Dendritic cell treated with granulocyte-macrophage colony-stimulating factor and Interleukin-4, amounts not matched to agents 40 ng/mL and 50 ng/mL, for 4 days (primary cell): Measurements from ENCODE around the gene HUWE1.

Source experiments
- H3K27ac Mint-ChIP-seq: one replicate; pipeline ENCODE4 v1.8.0; 2022; ENCODE audit warnings: mild to moderate bottlenecking, mixed read lengths
- H3K27me3 Mint-ChIP-seq: one replicate; pipeline ENCODE4 v1.8.0; 2022; ENCODE audit warnings: mild to moderate bottlenecking, mixed read lengths
- H3K36me3 Mint-ChIP-seq: one replicate; pipeline ENCODE4 v1.8.0; 2022; ENCODE audit warnings: low read depth, mixed read lengths
- H3K4me1 Mint-ChIP-seq: one replicate; pipeline ENCODE4 v1.8.0; 2022; ENCODE audit warnings: low read depth, mixed read lengths
- H3K4me3 Mint-ChIP-seq: one replicate; pipeline ENCODE4 v1.8.0; 2022; ENCODE audit warnings: mild to moderate bottlenecking, moderate library complexity, mixed read lengths
- H3K9me3 Mint-ChIP-seq: one replicate; pipeline ENCODE4 v1.8.0; 2022; ENCODE audit warnings: mixed read lengths
- intact Hi-C: fragments of 100-400 bp; cut with micrococcal nuclease; formaldehyde crosslinking; loops from one replicate; pipeline ENCODE4 v1.15.0; 2022

The HUWE1 gene

DNA sequence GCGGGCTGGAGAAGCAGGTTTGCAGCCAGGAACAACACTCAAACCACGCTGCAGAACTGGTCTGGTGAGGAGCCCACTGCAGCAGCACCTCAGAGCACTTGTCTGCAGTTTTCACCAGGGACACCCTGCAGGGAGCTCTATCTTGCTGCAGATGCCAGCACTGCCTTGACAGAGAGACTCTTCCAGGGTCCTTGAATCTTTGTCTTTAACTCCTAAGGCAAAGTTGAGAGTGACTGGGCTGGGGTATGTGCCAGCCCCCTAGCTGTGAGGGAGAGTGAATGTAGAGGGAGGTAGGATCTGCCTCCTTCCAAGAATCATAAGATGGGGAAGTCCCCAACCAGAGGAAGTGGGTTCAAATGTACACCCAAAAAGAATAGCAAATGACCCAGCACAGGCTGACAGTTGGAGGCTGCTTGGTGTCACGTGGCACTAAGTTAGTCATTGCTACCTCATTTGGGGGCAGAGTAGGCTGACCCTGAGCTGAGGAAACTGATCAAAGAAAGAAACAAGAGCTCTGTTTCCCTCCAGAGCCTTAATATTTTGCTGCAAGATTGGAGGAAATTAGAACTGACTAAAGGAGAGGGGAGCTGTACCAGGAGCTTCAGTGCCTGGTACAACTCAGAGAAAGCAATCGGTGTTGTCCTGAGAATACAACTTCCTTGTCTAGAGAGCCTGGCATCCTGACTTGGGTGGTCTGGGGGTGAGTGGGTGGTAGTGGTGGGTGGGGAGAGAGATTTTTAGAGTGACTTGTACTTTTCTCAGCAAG, 28.2 kb upstream of the HUWE1 start:
- H3K36me3 Mint-ChIP-seq = no peaks in the 10 kb centered on the region
- H3K4me3 Mint-ChIP-seq = no peak overlapping the region
- H3K27me3 Mint-ChIP-seq = no peaks in the 10 kb centered on the region
- H3K9me3 Mint-ChIP-seq = no peaks in the 10 kb centered on the region
- H3K4me1 Mint-ChIP-seq = peaks cover 19% of the 10 kb centered on the region
- H3K27ac Mint-ChIP-seq = peak overlapping the region; percentile 41
- intact Hi-C loops = no loop called here

DNA sequence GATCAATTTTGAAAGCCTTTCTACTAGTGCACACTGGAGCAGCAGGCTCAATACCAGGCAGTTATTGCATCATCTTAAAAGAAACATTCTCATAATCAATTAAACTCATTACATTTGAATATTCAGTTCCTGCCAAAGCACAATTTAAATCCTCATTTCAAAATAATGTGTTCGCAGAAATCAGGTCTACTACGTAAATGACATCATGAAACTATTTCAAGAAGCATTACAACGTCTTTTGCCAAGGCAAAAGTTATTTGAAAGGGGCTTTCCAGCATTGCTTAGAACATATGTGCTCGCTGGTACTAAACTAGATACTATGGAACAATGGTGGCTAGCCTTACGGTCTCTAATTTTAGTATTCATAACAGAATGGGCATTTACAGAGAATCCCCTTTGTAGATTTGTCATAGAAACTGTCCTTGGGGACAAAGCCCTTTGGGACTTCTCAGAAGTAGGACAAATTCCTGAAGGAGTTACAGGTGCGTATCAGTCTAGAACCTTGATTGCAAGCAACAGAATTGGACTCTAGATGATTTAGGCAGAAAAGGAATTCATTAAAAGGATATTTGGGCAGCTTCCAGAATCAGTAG, 27.6 kb upstream of the HUWE1 start:
- intact Hi-C loops = no loop called here
- Mint-ChIP-seq H3K9me3 (no peaks in the 10 kb centered on the region), H3K27ac (no peak overlapping the region), H3K27me3 (no peaks in the 10 kb centered on the region), H3K36me3 (no peaks in the 10 kb centered on the region), H3K4me1 (peaks cover 19% of the 10 kb centered on the region), H3K4me3 (no peak overlapping the region)

DNA sequence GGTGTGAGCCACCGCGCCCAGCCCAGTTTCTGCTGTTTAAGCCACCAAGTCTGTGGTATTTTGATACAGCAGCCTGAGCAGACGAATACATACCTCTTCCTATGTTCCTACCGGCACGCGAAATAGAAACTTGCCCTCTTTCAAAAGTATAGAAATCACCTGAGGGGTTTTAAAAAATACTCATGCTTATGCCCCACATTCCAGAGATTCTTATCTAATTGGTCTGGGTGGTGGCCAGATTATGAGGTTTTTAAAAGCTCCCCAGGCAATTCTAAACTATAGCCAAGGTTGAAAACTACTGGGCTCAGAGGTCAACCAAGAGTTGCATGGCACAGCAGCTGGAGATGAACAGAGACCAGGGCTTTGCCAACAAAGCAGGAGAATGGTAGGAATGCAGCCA, 24.9 kb upstream of the HUWE1 start:
- H3K4me3 Mint-ChIP-seq = no peak overlapping the region

DNA sequence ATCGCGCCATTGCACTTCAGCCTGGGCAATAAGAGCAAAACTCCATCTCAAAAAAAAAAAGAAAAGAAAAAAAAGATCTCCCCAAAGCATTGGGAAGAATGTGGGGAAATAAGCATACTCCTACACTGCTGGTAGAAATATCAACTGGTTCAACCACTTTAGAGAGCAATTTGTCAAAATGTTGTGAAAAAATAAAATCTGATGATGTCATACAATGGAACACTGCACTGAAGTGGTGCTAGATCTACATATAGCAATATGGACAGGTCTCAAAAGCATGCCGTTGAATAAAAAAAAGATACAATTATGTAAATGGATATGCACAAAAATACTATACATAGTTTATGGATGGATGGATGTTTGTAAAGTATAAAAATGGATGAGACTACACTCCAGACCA, 18.3 kb upstream of the HUWE1 start:
- no peaks in the 10 kb centered on the region for H3K4me1 Mint-ChIP-seq
- H3K27ac Mint-ChIP-seq = no peak overlapping the region
- no peaks in the 10 kb centered on the region for H3K36me3 Mint-ChIP-seq
- intact Hi-C loops = no loop called here
- no peak overlapping the region for H3K4me3 Mint-ChIP-seq
- no peaks in the 10 kb centered on the region for H3K9me3 Mint-ChIP-seq
- H3K27me3 Mint-ChIP-seq = no peaks in the 10 kb centered on the region

More for the DNA sequence above, 24.9 kb upstream of the HUWE1 start:
- Mint-ChIP-seq H3K36me3 (no peaks in the 10 kb centered on the region), H3K9me3 (no peaks in the 10 kb centered on the region), H3K27me3 (no peaks in the 10 kb centered on the region), H3K27ac (no peak overlapping the region), H3K4me1 (peaks cover 15% of the 10 kb centered on the region)
- intact Hi-C loops = no loop called here

DNA sequence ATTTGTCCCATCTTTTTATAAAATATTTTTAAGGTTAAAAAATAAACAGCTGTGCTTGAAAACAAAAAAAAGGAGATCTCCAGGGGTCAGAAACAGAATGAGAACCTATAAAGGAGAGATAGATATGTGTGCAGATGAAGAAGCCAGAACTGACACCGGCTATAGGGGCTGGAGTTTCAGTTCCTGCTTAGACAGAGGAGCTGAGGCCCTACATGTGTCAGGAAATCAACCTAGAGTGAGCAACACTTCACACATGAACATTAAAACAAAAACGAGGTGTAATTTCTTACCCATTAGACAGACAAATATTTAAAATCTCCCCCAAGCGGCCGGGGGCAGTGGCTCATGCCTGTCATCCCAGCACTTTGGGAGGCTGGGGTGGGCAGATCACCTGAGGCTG, 17.8 kb upstream of the HUWE1 start:
- H3K36me3 Mint-ChIP-seq = no peaks in the 10 kb centered on the region
- no peaks in the 10 kb centered on the region for H3K4me1 Mint-ChIP-seq
- H3K27ac Mint-ChIP-seq = no peak overlapping the region
- H3K27me3 Mint-ChIP-seq = no peaks in the 10 kb centered on the region
- intact Hi-C loops = no loop called here
- H3K4me3 Mint-ChIP-seq = no peak overlapping the region
- H3K9me3 Mint-ChIP-seq = no peaks in the 10 kb centered on the region

DNA sequence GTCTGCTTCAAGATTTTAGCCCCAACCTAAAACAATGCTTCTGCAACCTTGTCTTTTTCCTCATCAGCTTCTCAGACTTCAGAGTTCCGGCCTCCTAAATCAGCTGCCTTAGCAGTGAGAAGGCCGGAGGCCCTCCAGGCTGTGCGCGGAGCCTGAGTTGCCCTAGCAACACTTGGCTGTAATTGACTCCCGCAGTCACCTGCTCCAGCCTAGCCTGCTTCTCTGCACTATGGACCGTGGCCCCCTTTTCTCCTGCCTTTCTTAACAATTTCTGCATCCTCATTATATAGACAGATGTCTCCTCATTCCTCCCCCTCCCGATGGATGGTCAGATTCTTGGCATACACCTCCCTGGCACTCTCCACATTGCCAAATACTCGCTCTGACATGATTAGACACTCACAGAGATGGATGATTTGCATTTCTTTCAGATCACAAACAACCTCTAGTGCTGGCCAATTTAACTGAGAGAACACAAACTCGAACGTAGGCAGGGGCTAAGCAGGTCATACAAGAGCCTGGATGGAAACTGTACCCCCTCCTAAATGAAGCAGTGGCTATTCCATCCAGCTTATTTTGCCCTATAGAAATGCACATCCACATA, 9.5 kb upstream of the HUWE1 start:
- Mint-ChIP-seq H3K27me3 (no peaks in the 10 kb centered on the region), H3K27ac (no peak overlapping the region), H3K9me3 (no peaks in the 10 kb centered on the region), H3K4me3 (no peak overlapping the region), H3K4me1 (no peaks in the 10 kb centered on the region), H3K36me3 (no peaks in the 10 kb centered on the region)
- intact Hi-C loops = no loop called here

DNA sequence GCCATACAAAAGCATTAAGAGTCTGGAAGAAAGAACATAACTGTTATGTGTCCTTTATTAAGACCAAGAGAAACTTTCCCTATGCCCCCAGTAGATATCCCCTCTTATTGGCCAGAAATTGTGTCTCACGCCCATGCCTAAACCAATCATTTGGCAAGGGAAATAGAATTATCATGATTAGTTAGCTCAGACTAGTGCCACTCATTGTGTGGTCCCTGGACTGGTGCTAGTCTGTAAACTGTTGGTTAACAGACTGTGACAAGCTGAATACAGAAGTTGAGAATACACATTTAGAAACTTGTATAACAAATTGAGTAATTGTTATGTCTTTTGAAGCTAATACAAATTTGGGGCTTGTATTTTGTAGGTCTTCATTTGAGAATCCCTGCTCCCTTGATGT, 8.1 kb upstream of the HUWE1 start:
- Mint-ChIP-seq H3K4me1 (no peaks in the 10 kb centered on the region), H3K36me3 (no peaks in the 10 kb centered on the region), H3K4me3 (no peak overlapping the region), H3K27ac (no peak overlapping the region), H3K9me3 (no peaks in the 10 kb centered on the region), H3K27me3 (no peaks in the 10 kb centered on the region)
- intact Hi-C loops = no loop called here

DNA sequence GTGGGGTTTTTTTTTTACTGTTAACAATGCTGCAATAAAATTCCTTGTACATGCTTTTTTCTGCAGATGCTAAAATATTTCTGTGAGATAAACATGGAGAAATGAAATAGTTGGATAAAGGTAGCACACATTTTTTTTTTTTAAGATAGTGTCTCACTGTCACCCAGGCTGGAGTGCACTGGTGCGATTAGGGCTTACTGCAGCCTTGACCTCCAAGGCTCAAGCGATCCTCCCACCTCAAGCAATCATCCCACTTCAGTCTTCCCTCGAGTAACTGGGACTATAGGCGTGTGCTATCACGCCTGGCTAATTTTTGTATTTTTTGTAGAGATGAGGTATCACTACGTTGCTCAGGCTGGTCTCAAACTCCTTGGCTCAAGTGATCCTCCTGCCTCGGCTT, 1.8 kb upstream of the HUWE1 start:
- H3K4me3 Mint-ChIP-seq = no peak overlapping the region
- no peaks in the 10 kb centered on the region for H3K4me1 Mint-ChIP-seq
- H3K27ac Mint-ChIP-seq = no peak overlapping the region
- intact Hi-C loops = loop anchor here (10.0 kb wide), 1 partner anchor 1317 kb away; the partner anchor contains the start of gene APEX2
- H3K36me3 Mint-ChIP-seq = peaks cover 18% of the 10 kb centered on the region
- no peaks in the 10 kb centered on the region for H3K9me3 Mint-ChIP-seq
- H3K27me3 Mint-ChIP-seq = peaks cover 3% of the 10 kb centered on the region

DNA sequence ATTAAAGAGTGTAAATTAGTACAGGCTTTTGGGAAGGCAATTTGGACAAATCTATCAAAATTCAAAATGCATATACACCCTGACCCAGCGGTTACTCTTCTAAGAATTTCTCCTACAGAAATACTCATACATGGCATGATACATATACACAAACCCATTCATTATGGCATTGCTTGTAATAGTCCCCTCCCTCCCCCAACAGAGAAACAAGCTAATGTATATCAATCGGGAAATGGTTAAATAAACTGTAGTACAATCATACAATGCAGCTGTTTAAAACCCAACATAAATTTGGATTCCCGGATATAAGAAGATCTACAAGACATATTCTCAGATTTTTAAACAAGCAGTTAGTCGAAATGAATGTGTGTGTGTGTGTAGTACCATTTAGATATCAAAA, 808 bp downstream of the HUWE1 start:
- intact Hi-C loops = loop anchor here (10.0 kb wide), 1 partner anchor 1319 kb away; the partner anchor contains the start of gene APEX2
- H3K36me3 Mint-ChIP-seq = peaks cover 40% of the 10 kb centered on the region
- H3K4me3 Mint-ChIP-seq = peak overlapping the region; percentile 93
- peak overlapping the region; percentile 89 for H3K27ac Mint-ChIP-seq
- peaks cover 3% of the 10 kb centered on the region for H3K27me3 Mint-ChIP-seq
- H3K4me1 Mint-ChIP-seq = peaks cover 11% of the 10 kb centered on the region
- H3K9me3 Mint-ChIP-seq = no peaks in the 10 kb centered on the region

DNA sequence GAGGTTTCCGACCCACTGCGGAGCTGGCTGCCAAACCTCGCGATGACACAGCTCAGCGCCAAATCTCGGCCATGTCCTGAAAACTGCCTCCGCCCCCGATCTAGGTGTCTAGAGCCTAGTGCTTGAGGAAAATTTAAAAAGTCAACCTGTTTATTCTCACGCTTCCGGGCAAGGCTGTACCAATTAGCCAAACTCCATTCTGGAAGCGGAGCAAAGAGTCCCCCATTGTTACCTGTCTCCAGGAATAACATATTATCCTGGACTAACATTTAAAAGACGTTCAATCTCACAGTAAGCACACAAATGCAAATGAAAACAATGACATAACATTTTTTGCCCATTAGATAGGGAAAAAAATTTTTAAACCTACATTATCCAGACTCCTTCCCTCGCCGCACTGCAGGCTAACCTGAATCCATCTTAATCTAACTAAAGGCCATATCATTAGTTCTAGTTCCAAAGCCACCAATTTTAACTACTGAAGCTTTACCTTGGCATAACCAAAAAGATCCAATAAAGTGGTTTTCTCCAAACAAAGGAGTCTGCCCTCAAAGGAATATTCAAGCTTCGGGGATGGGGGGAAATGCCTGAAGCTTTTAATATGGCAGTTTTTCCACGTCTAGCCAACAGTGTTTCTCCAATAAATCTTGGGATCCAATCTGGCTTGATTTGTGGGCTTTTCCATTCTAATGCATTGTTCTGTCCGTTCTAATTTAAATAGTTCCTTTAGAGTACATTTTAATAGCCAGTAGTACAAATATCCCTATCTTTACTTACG, 1.9 kb downstream of the HUWE1 start:
- peak overlapping the region; percentile 95 for H3K27ac Mint-ChIP-seq
- H3K4me1 Mint-ChIP-seq = peaks cover 11% of the 10 kb centered on the region
- peaks cover 46% of the 10 kb centered on the region for H3K36me3 Mint-ChIP-seq
- intact Hi-C loops = loop anchor here (10.0 kb wide), 1 partner anchor 1320 kb away; the partner anchor contains the start of gene APEX2
- peak overlapping the region; percentile 80 for H3K4me3 Mint-ChIP-seq
- H3K9me3 Mint-ChIP-seq = no peaks in the 10 kb centered on the region
- peaks cover 3% of the 10 kb centered on the region for H3K27me3 Mint-ChIP-seq

DNA sequence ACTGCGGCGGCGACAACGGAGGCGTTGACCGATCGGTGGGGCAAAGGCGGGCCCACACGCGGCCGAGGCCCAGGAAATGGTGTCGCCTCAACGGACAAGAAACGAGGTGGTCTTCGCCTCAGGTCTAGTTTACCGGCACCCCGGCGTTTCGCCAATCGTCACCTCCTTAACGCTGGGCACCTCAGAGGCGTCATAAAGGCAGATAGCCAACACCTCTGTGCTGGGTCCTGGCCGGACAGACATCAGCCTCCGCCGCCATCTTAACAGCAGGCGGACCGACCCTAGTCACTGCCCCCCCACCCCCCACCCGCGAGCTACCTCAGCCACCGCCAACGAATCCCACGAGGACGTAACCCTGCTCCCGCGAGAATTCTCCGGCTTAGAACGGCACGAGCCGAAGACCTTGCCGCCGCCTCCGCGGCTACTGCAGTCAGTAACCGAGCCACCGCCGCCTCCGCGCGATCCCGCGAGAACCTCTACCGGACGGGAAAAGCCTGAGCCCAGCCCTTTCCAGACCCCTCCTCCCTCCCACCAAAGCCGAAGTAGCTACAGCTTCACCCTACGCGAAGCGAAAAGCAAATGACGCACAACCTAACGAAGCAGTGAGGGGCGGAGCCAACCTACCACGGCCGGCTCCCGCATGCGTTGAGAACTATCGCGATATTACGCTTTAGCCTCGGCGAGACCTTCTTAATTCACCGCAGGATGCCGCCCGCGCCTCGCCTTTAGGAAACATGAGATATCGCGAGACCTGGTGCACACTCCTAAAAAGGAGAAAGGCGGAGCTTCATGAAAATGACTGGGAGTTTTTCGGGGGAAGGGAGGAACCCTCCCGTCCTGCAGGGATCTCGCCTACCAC, 2.7 kb downstream of the HUWE1 start:
- peaks cover 54% of the 10 kb centered on the region for H3K36me3 Mint-ChIP-seq
- peaks cover 11% of the 10 kb centered on the region for H3K4me1 Mint-ChIP-seq
- H3K9me3 Mint-ChIP-seq = no peaks in the 10 kb centered on the region
- H3K27me3 Mint-ChIP-seq = no peaks in the 10 kb centered on the region
- H3K4me3 Mint-ChIP-seq = peak overlapping the region; percentile 80
- intact Hi-C loops = loop anchor here (10.0 kb wide), 1 partner anchor 1321 kb away; the partner anchor contains the start of gene APEX2
- H3K27ac Mint-ChIP-seq = peak overlapping the region; percentile 95

DNA sequence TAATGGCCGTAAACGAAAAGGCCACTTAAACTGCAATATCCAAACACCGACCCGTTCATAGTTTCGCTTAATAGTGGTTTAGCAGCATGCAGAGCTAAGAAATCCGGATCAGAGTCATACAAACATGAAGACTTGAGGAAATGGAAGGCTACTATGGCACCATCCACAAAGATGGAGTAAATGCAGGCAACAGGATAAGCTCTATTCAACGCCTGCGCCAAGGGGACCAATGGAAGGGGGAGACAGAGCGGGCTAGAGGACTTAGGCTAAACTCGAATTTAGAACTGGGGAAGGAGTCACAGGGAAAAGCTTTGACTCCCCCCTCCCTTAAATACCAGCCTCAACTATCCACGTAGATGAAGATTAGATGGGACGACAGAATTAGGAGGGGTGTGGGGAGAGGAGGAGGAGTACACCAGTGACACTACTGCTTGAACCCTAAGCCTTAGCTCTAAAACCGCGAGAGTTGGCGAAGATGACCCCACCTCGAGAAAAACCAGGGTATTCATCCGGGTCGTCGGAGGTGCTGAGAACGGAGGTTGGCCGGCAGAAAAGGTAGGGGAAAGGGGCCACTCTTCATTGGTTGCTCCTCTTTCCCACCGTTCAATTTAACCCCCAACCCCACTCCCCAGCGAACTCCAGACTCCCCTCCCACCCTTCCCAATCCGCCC, 3.5 kb downstream of the HUWE1 start:
- no peaks in the 10 kb centered on the region for H3K27me3 Mint-ChIP-seq
- intact Hi-C loops = loop anchor here (10.0 kb wide), 1 partner anchor 1322 kb away; the partner anchor contains the start of gene APEX2
- H3K27ac Mint-ChIP-seq = peak overlapping the region; percentile 95
- peak overlapping the region; percentile 80 for H3K4me3 Mint-ChIP-seq
- peaks cover 61% of the 10 kb centered on the region for H3K36me3 Mint-ChIP-seq
- peaks cover 11% of the 10 kb centered on the region for H3K4me1 Mint-ChIP-seq
- no peaks in the 10 kb centered on the region for H3K9me3 Mint-ChIP-seq
